Kidney glomerular epithelial cell (primary cell): Measurements from ENCODE around the gene DNAH8.

Experiments used
- DNase-seq: peaks from one replicate; lab custom pipeline; 2025; lab: John Stamatoyannopoulos, UW

The DNAH8 gene

DNA sequence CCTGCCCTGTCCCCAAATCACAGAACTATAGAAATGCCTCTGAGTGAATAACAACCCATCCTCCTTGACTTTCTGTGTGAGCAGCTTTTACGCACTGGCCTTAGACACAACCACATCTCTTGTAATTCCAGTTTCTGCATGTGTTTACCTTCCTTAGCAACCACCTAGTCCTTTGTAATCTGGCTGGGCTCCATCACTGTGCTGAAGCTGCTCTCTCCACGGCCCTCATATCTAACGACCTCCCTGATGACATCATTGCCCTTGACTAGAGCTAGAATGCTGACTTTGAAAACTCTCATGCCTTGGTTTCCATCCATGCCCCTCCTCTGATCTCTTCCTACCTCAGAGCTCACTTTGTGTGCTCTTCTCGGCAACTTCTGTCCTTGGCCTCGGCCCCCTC, 303.0 kb downstream of the DNAH8 start:
- no peak for DNase-seq

DNA sequence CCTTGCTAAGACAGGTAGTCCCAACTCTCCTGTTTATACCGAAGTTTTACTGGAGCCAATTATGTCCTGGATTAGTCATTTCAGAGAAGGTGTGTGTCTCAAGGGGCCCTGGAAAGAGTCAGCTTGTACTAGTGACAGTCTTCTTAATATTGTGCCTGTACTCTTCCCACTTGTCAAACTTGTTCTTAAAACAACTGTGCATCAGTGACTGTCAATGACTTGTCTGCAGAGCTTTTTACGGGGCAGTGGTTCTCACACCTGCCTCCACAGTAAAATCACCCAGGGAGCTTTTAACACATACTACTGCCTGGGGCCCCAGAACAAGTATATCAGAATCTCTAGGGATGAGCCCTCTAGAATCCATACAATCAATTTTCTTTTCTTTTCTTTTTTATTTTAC, 305.0 kb downstream of the DNAH8 start:
- no peak for DNase-seq

DNA sequence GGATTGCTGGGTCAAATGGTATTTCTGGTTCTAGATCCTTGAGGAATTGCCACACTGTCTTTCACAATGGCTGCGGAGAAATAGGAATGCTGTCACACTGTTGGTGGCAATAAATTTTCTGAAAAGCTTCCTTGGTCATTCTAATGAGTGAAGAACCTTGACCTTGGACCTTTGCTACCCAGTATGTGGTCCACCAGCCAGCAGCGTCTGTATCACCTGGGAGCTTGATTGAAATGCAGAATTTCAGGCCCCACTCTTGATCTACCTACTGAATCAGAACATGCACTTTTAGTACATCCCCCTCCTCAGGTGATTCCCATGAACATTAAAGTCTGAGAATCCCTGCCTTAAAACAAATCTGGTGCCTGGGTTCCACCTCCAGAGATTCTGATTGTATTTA, 305.9 kb downstream of the DNAH8 start:
- no peak for DNase-seq

DNA sequence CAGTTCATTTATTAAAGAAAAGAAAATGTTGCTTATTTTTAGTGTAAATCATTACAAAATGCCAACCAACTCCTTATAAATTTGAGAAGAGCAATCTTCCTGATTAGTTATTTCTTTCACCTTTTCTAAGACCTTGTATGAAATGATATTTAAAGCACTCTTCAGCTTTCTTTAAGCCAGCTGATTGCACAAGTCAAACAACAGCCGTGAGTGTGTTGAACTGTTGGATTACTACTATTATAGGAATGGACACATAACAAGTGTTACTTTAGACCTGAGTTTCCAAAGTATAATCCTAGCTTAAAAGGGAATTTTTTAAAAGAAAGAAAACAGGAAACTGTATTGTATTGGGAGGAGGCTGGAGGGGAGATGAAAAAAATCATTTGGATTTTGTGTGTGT, 306.7 kb downstream of the DNAH8 start:
- DNase-seq: no peak

DNA sequence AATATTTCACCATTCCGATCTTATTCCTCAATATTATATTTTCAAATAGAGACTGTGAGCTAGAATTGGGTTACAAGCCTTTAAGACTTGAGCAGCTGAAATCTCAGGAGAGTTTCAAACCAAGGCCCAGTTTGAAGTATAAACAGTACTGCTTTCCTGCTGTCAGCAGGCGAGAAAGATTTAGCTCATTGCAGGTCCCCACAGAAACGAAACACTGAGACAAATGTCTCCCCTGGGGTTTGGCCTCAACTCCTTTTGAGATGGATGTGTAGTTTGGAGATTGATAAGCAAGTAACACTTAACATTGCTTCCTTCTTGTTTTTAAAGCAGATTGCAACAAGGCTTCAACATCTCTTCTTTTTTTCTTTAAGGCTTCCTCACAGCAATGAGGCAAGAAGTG, 311.1 kb downstream of the DNAH8 start:
- DNase-seq: no peak

DNA sequence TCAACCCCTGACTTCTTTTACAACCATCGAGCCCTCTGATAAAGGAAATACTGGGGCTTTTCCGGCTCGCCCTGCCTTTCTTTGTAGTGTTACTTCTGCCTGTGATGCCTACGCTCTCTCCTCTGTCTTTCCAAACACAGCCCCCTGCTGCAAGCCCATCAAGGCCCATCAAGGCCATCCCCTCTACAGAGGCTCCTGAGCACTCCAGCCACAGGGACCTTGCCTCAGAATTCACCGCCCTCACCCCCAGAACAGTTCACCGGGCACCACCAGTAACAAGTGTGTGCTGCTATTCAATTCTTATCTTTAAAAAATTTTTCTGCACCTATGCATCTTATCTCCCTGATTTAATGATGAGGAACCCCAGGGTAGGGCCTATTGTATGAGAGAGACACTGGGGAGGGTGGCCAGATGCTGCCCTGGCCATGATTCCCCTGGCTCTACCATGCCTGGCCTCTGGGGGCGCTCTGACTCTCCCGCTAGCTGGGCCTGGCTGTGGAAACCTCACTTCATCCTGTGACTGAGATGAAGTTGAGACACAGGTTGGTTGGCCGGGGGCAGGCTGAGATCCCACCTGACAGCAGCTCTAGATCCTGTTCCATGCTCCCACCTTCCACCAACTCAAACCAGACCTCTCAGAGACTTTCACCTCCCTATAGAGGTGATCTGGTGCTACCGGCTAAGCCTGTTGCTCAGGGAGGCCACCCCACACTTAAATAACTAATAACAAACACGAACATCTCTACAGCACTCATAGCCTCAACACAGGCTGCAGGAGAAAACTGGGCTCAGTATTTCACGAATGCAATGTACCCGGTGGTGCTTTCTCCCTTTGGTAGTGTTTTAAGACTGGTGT, 314.3 kb downstream of the DNAH8 start:
- no peak for DNase-seq

DNA sequence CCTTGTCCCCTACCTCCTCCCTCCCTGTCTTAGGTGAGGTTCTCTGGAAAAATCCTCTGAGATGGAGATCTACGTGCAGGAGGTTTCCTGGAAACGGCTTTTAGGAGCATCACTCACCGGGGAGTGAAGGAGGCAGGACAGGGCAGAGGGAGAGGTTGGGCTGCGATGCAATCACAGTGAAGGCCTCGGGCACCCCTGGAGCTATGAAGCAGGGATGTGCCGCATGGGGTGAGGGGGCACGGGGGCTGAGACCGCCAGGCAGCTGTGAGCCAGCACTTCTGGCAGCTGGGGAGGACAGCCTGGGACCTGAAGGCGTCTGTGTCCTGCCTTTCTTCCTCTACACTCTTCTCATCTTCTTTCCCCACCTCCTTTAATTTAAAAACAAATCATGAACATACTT, 320.6 kb downstream of the DNAH8 start:
- DNase-seq: no peak

DNA sequence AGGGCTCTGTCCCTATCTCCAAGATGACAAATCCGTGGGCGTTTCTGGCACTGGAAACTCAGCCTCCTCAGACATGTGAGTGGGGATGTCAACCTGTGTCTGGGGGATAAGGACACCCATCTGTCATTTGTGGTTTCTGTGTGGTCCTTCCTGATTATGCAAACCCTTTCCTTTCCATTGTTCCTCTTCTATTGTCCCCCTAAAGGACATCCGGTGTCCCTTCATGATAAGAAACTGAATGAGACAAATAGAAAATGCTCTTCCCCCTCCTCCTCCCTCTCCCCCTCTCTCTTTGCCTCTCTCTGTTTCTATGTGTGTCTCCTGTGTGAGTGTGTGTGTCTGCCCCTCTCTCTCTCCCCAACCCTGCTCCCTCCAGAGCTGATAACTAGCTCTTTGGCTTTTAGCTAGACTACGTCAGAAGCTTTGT, 322.0 kb downstream of the DNAH8 start:
- DNase-seq: no peak

DNA sequence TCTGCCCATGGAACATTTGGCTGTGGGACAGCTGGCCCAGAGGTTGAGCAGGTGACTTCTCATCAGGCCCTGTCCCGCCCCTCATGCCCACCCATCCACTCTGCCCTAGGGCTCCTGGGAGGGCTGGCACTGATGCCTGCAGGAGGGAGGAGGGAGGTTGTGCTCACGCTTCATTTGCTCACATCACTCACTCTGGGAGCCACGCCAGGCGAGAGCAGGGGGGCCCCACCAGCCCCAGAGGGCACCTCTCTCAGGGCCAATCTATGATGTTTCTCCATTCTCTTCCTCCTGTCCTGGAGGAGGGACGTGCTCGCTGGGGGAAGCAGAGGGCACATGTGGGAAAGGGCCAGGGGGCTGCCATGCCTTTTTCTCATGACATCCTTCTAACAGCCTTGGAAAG, 322.6 kb downstream of the DNAH8 start:
- DNase-seq: no peak

DNA sequence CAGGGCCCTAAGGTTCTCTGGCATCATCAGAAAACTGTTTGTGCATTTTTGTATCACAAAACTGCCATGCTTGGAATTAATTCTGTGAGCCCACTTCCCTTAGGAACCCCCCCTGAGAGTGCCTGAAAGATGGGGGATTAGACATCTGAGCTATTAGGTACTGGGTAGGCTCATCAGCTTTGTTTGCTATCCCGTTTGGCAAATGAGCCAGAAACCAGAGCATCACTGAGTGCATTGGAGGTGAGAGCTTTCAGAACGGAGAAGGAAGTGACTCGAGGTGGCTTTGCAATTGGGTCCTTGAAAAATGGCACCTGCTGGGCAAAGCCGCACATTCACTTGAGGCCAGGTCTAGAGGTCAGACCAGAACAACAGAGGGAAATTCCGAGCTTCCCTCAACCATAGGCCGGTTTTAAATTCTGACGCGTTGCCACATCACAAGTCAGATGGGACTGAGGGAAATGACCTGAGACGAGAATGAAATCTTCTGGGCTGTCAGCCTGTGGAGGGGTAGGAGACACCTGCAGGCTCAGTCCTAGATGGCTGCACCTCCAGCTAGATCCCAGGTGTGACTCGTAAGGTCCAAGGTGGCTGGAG, 325.1 kb downstream of the DNAH8 start:
- DNase-seq: no peak

DNA sequence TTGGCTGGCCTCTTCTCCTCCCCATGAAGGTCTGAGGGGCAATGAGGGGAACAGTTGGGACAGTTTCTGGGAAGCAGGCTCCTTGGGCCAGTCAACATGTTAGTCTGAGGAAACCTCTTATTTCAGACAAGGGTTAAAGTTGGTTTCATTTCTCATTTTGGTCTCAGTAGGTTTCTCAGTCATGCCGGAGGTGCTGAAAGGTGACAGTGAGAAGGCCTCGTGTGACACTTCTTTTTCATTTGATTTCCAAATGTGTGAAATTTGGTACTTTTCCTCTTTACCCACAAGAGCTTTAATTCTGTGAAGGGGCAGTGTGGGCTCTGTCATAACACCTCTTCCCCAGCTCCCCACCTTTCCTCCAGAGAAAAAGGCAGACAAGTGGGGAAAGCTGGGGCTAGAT, 326.0 kb downstream of the DNAH8 start:
- DNase-seq: no peak

DNA sequence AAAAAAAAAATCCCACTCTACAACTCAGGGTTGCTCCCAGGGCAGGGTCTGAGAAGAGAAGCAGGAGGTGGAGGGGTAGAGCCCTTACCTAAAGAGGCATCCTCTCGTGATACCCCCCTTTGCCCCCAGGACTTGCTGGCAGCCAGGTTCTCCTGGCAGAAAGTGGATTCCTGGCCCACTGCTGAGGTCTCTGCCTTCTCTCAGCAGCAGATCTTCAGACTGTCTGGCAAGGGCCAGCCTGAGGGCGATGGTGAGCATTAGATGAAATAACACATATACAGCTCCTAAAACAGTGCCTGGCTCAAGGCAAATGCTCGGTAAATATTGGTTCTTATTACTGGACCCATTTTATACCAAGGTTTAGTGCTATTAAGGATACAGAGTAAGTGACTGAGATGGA, 328.7 kb downstream of the DNAH8 start:
- no peak for DNase-seq

DNA sequence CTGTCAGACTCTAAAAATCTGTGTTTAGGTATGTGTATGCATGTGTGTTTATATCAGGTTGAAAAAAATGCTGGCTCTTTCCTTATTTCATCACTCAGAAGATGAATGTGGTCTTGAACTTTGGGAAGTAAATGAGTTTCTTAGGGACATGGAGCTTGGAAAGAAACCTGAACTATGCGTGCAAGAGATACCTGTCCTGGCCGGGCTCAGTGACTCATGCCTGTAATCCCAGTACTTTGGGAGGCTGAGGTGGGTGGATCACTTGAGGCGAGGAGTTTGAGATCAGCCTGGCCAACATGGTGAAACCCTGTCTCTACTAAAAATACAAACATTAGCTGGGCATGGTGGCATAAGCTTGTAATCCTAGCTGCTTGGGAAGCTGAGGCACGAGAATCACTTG, 329.1 kb downstream of the DNAH8 start:
- no peak for DNase-seq

DNA sequence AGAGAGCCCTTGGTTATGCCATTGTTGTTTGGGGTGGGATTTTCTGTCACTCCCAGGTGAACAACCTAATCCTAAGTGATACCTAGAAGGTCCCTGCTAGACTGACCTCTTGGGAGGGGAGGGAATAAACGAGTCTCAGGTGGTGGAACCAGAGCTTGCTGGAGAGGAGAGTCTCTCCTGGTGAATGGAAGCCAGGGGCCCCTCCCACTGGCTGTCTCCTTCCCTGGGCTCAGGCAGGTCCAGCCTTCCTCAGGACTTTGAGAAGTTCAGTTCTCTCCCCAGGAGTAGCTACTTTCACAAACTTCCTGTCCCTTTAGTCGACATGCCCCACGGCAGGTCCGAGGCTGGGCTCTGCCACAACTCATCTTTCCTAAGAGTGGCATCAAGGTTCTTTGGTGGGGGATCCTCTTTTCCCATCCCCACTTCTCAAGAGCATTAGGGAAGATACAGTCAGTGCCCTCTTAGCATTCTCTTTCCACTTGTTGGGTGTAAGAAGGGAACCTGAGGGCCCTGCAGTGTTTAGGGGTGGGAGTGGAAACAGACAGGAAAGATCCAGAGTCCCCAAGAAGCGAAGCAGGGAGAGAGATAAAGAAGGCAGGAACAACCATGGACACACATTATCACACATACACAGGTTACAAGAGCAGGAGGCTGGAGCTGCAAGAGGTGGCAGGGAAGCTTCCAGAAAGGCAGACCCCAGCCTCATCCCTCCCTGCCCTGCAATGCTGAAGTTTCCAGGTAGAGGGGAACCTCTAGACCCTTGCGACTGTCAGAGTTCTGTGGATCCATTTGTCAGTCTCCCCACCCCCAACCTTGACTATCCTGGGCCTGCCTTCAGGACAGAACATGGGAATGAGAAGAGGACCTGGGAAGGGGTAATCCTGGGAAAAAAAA, 332.6 kb downstream of the DNAH8 start:
- no peak for DNase-seq

DNA sequence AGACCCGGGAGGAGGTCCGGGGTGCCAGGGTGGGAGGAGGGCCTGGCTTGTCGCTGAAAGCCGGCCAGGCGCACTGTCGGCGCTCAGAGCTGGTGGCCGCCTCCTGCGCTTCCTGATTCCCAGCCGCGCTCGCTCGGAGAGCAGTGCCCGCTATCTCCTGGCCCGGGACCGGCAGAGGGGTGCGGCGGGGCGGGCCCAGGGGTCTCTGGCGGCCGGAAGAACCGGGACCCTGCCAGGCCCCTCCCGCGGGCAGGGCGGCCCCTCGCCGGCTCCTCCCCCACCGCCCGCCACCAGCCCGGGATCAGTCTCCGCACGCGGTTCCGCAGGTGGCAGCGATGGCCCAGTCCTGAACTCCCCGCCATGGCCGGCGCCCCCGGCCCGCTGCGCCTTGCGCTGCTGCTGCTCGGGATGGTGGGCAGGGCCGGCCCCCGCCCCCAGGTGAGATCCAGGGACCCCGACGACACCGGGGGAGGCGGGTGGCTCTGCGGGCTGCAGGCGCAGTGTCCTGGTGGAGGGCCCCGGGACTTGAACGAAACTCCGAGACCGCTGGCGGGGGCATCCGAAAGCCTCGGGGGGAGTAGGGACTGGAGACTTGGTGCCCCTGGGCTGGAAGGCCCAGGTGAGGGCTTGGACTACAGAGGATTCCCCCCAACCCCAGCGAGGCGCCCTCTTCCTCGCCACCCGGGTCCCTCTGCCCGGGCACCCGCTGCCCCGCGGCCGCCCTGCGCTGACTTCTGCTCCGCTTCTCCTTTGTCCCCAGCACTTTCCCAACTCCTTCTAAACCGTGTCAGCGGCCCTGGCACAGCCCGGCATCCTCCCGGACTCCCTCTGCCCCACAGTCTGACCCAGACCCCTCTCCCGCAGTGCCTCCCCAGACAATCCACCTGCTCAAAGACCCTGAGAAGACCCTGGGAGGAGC, 333.6 kb downstream of the DNAH8 start, which contains the start of gene GLP1R:
GLP1R (plus strand) TSS at position 301 of the 919 bp plus-strand sequence; CDS start at position 361, 60 bp downstream.
- DNase-seq: no peak

DNA sequence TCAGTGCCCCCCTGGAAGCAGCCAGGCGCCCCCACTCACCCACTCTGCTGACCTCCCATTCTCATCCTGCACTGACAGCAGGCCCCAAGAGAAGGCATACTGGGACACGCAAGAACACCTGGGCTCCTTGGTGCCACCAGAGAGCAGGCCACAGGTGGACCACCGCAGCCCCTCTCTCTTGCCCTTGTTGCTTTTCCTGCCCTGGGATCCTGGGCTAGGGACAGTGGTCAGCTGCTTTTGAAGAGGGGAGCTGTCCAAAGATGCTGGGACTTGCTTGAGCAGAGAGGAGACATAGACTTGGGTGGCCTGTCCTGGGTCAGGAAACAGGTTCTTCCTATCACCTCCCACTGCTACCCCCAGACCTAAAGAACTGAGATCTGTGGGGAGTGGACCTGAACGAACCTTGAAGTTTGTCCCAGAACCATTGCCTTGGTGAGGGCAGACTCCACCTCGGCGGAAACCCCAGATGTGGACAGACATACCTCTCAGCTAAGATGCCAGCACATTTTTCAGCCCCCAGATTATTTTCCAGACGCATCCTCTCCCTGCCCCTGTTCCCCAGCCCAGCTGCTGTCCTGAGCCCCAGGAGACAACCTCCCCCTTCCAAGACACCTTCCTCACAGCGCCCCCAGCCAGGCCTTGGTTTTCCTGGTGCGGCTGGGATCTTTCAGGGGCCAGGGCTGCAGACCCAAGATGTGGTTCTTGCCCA, 334.6 kb downstream of the DNAH8 start:
- no peak for DNase-seq

DNA sequence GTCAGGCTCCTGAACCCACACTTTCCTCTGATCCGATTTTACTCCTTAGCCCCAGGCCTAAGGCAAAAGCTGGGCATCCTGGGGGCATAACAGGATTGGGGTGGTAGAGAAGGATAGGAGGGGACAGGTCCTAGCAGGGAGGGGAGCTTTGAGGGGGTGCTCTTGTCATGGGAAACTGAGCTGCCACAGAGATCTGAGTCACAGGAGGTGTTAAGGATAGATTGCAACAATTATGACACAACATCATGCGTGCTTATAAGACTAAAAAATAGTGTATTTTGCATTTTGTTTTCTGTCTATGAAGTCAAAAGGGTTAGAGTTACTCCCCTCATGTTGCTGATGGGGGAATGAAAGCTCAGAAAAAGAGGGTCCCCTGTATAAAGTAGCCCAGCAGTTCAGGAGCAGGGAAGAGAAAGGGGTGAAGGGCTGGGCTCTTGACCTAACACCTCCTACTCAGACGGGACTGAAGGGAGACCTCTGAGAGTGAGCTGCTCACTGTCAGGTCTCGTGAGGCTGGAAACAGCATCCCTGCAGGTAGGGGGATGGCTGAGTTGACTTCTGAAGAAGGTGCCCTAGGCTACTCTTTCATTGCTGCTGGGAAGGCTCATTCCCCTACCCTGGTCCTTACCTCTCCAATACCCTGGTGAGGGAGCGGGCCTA, 335.5 kb downstream of the DNAH8 start:
- no peak for DNase-seq

DNA sequence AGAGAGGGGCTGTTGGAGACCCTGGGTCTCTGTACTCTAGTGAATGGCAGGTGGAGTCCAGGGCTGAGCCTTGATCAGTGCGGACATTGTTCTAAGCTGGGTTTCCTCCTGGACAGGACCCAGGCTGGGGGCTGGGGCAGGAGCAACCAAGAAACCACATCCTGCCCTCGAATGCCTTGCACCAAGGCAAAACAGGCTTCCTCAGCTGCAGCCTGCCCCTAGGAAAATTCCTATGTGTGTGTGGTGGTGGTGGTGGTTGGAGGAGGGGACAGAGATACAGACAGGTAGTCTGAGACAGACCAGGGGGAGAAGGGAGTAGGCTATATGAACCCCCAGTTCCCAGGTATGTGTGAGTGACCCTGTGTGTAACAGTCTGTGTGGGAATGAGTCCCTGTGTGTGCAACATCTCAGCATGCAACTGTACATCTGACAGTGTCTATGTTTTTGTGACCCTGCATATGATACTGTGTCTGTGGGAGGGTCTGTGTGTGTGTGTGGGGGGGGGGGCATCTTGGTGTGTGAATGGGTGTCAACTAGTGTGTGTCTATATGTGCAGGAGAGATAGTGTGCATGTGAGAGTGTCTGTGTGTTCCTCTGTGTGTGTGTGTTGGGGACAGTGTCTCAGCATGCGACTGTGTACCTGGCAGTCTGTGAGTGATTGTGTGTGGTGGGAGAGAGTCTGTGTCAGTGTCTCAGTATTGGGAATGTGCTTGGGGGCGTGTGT, 336.4 kb downstream of the DNAH8 start:
- no peak for DNase-seq

DNA sequence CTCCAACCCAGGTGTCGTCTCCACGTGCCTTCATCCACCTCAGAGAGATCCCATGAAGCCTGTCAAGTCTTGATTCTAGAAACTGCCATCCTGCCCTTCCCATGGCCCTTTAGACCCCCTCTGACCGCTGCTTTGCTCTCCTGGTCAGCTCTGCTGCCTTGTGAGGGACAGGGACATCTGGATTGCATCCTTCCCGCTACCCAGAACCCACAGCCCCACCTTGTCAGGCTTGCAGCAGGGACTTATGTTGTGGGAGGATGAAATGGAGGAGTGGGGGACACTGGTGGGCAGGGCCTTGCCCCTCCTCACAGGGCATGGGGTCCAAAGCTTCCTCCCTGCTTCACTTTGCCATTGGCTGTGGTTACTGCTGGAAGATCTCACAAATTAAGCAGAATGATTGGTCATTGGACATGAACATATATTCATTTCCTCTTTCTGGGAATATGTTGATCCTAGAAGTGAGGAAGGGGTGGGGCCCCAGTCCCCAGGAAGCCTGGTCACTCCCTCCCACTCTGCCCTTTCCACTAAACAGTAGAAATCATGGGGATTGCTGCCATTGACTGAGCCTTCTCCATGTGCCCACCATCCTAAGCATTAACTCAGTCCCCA, 338.0 kb downstream of the DNAH8 start:
- no peak for DNase-seq
